Endodermal cell (in vitro differentiated cells): Measurements from ENCODE around the gene LCP1. TPM values are rescaled to one million over a fixed set of nuclear protein-coding genes. Genes with fewer than 3 reads are reported as not detected.
A peak's percentile ranks its signal among the peaks of the same experiment; 100 is the strongest.

Source experiments
- DNase-seq: peaks from one replicate; pipeline ENCODE4 v3.0.0-alpha.2; 2017
- H3K27ac ChIP-seq: 2 replicates; pipeline ENCODE4 v1.5.1; 2013; ENCODE audit warnings: mild to moderate bottlenecking, low read depth, low read length, moderate library complexity
- H3K27me3 ChIP-seq: 2 replicates; pipeline ENCODE4 v1.6.1; 2013; ENCODE audit warnings: mild to moderate bottlenecking, low read length, moderate library complexity; ENCODE audit not compliant: insufficient read depth, control insufficient read depth, poor library complexity, severe bottlenecking
- H3K36me3 ChIP-seq: 2 replicates; pipeline ENCODE4 v1.7.0; 2013; ENCODE audit warnings: mild to moderate bottlenecking, low read length, moderate library complexity; ENCODE audit not compliant: control insufficient read depth, insufficient read depth
- H3K4me1 ChIP-seq: one replicate; pipeline ENCODE4 v1.7.0; 2013; ENCODE audit warnings: low read length; ENCODE audit not compliant: control insufficient read depth, insufficient read depth
- H3K4me3 ChIP-seq: 2 replicates; pipeline ENCODE4 v1.5.1; 2013; ENCODE audit warnings: mild to moderate bottlenecking, low read length, moderate library complexity
- H3K9ac ChIP-seq: 2 replicates; pipeline ENCODE4 v1.6.1; 2013; ENCODE audit warnings: mild to moderate bottlenecking, low read length, moderate library complexity; ENCODE audit not compliant: poor library complexity, severe bottlenecking; ENCODE audit errors: extremely low read depth
- H3K9me3 ChIP-seq: 2 replicates; pipeline ENCODE4 v1.6.1; 2013; ENCODE audit warnings: mild to moderate bottlenecking, low read length, moderate library complexity; ENCODE audit not compliant: control insufficient read depth
- H3K27ac Mint-ChIP-seq: 2 replicates; pipeline ENCODE4 v1.8.0; 2020; ENCODE audit warnings: mixed read lengths
- H3K27me3 Mint-ChIP-seq: 2 replicates; pipeline ENCODE4 v1.8.0; 2021; ENCODE audit warnings: mild to moderate bottlenecking, mixed read lengths; ENCODE audit not compliant: insufficient read depth
- H3K36me3 Mint-ChIP-seq: 2 replicates; pipeline ENCODE4 v1.8.0; 2020; ENCODE audit warnings: low read depth, mixed read lengths
- H3K4me1 Mint-ChIP-seq: 2 replicates; pipeline ENCODE4 v1.8.0; 2020; ENCODE audit warnings: mixed read lengths
- H3K4me3 Mint-ChIP-seq: 2 replicates; pipeline ENCODE4 v1.8.0; 2020; ENCODE audit warnings: mild to moderate bottlenecking, moderate library complexity, mixed read lengths
- H3K9me3 Mint-ChIP-seq: 2 replicates; pipeline ENCODE4 v1.8.0; 2020; ENCODE audit warnings: mild to moderate bottlenecking, mixed read lengths
- CTCF ChIP-seq: fragments of 200-600 bp; sonication (generic); conservative IDR thresholded peaks from 2 replicates; pipeline ENCODE4 v1.5.0; 2021; ENCODE audit warnings: antibody characterized with exemption, mild to moderate bottlenecking
- WGBS, 2 experiments: methylation state at CpG; one replicate each; pipeline versions ENCODE4 v1.1.5 to v1.1.7; 2013; ENCODE audit warnings: missing lambda C conversion rate in 2 of 2, mixed read lengths in 1 of 2; ENCODE audit not compliant: insufficient coverage in 1 of 2, insufficient read length in 1 of 2; 5-methylcytosine and 5-hydroxymethylcytosine counted together
- total RNA-seq, 2 donors: library from RNA; stranded (reverse); fragmentation: NEBNext Ultra II Directional in 1 of 2; extraction: Animal tissue kit (Norgen Biotek cat#: 25700) in 1 of 2; gene quantifications; 2 replicates in 1 of 2; 3 replicates in 1 of 2; pipeline ENCODE4 v1.2.1, GENCODE V29; 2021

Gene LCP1
- total RNA-seq, 2 donors from 2014 or later: 3.0 to 16.8 TPM

GRCh38 chr13:46160471-46161066, 21.4 kb downstream of the LCP1 start:
- peak; percentile 86 for TF ChIP-seq CTCF
- H3K4me3 ChIP-seq: no peak overlapping the region
- Mint-ChIP-seq H3K4me1 (no peaks in the 10 kb centered on the region), H3K4me3 (no peak overlapping the region), H3K27me3 (no peaks in the 10 kb centered on the region), H3K9me3 (peaks cover 13% of the 10 kb centered on the region), H3K36me3 (no peaks in the 10 kb centered on the region), H3K27ac (no peak overlapping the region)
- no peak overlapping the region for H3K9ac ChIP-seq
- H3K27ac ChIP-seq: no peak overlapping the region
- peaks cover 12% of the 10 kb centered on the region for H3K9me3 ChIP-seq
- H3K36me3 ChIP-seq: no peaks in the 10 kb centered on the region
- WGBS, 2 experiments: 67 to 86% methylated on average over 1 to 4 of the region's 4 CpGs
- no peaks in the 10 kb centered on the region for H3K27me3 ChIP-seq
- DNase-seq: peak; percentile 56
- H3K4me1 ChIP-seq: no peaks in the 10 kb centered on the region

GRCh38 chr13:46160065-46160464, 21.9 kb downstream of the LCP1 start:
- Histone ChIP-seq H3K27me3 (no peaks in the 10 kb centered on the region), H3K36me3 (no peaks in the 10 kb centered on the region), H3K4me1 (no peaks in the 10 kb centered on the region), H3K9ac (no peak overlapping the region), H3K27ac (no peak overlapping the region), H3K4me3 (no peak overlapping the region), H3K9me3 (peaks cover 12% of the 10 kb centered on the region)
- H3K4me1 Mint-ChIP-seq: no peaks in the 10 kb centered on the region
- WGBS, 2 experiments: 84 to 89% methylated on average over 3 of the region's 4 CpGs
- DNase-seq: no peak
- H3K36me3 Mint-ChIP-seq: no peaks in the 10 kb centered on the region
- H3K27me3 Mint-ChIP-seq: no peaks in the 10 kb centered on the region
- H3K27ac Mint-ChIP-seq: no peak overlapping the region
- H3K4me3 Mint-ChIP-seq: no peak overlapping the region
- TF ChIP-seq CTCF: no peak
- peaks cover 13% of the 10 kb centered on the region for H3K9me3 Mint-ChIP-seq

GRCh38 chr13:46158983-46159382, 23.0 kb downstream of the LCP1 start:
- Histone ChIP-seq H3K4me3 (no peak overlapping the region), H3K9ac (no peak overlapping the region), H3K27ac (no peak overlapping the region), H3K27me3 (no peaks in the 10 kb centered on the region), H3K9me3 (peaks cover 12% of the 10 kb centered on the region), H3K36me3 (no peaks in the 10 kb centered on the region), H3K4me1 (no peaks in the 10 kb centered on the region)
- peaks cover 13% of the 10 kb centered on the region for H3K9me3 Mint-ChIP-seq
- H3K4me3 Mint-ChIP-seq: no peak overlapping the region
- WGBS, 2 experiments: 100% methylated on average over 1 to 2 of the region's 2 CpGs
- H3K27ac Mint-ChIP-seq: no peak overlapping the region
- DNase-seq: no peak
- no peak for TF ChIP-seq CTCF
- no peaks in the 10 kb centered on the region for H3K4me1 Mint-ChIP-seq
- H3K27me3 Mint-ChIP-seq: no peaks in the 10 kb centered on the region
- H3K36me3 Mint-ChIP-seq: no peaks in the 10 kb centered on the region
